Loucy (cell line): Measurements from ENCODE around the gene ACTR3C.
"Not testable (repeated sequence)": the region's sequence is repeated elsewhere in the genome, so short reads cannot be mapped to it uniquely, and the experiment has no call there.

ENCODE experiments used
- H2AFZ ChIP-seq: fragments of 200-600 bp; sonication (generic); 2 replicates; pipeline ENCODE4 v1.6.0; 2016; ENCODE audit warnings: antibody characterized with exemption, mild to moderate bottlenecking, low read length, moderate library complexity
- H3F3A ChIP-seq: fragments of 200-600 bp; 2 replicates; pipeline ENCODE4 v1.6.0; 2016; ENCODE audit warnings: antibody characterized with exemption, low read depth, mild to moderate bottlenecking
- H3K27me3 ChIP-seq: fragments of 200-600 bp; sonication (generic); 2 replicates; pipeline ENCODE4 v1.6.1; 2014; ENCODE audit warnings: low read length, mild to moderate bottlenecking; ENCODE audit not compliant: insufficient read depth, poor library complexity, severe bottlenecking
- H3K36me3 ChIP-seq: fragments of 200-600 bp; sonication (generic); 2 replicates; pipeline ENCODE4 v1.6.1; 2016; ENCODE audit warnings: low read length; ENCODE audit not compliant: insufficient read depth
- H3K4me1 ChIP-seq: fragments of 200-600 bp; sonication (generic); 2 replicates; pipeline ENCODE4 v1.5.1; 2014; ENCODE audit warnings: low read length, mild to moderate bottlenecking; ENCODE audit not compliant: insufficient read depth, poor library complexity, severe bottlenecking
- H3K4me2 ChIP-seq: fragments of 200-600 bp; sonication (generic); 2 replicates; pipeline ENCODE4 v1.6.0; 2014; ENCODE audit warnings: antibody characterized with exemption, low read length, low read depth, mild to moderate bottlenecking; ENCODE audit not compliant: poor library complexity, severe bottlenecking
- H3K4me3 ChIP-seq: fragments of 200-600 bp; sonication (generic); 2 replicates; pipeline ENCODE4 v1.5.1; 2014; ENCODE audit warnings: low read length, mild to moderate bottlenecking, mixed read lengths; ENCODE audit not compliant: poor library complexity, severe bottlenecking
- H3K79me2 ChIP-seq: fragments of 200-600 bp; sonication (generic); 2 replicates; pipeline ENCODE4 v1.6.1; 2014; ENCODE audit warnings: low read length; ENCODE audit not compliant: insufficient read depth
- H3K9ac ChIP-seq: fragments of 200-600 bp; sonication (generic); 2 replicates; pipeline ENCODE4 v1.6.0; 2014; ENCODE audit warnings: mild to moderate bottlenecking, low read depth, low read length, moderate library complexity; ENCODE audit not compliant: poor library complexity, severe bottlenecking
- H3K9me2 ChIP-seq: fragments of 200-600 bp; sonication (generic); replicated peaks from 2 replicates; pipeline ENCODE4 v1.6.1; 2016; ENCODE audit warnings: low read depth, low read length, mixed read lengths
- H3K9me3 ChIP-seq: fragments of 200-600 bp; sonication (generic); 2 replicates; pipeline ENCODE4 v1.6.1; 2014; ENCODE audit warnings: mild to moderate bottlenecking, antibody characterized with exemption, low read length, low read depth; ENCODE audit not compliant: insufficient read depth
- H4K20me1 ChIP-seq: fragments of 200-600 bp; sonication (generic); 2 replicates; pipeline ENCODE4 v1.6.0; 2014; ENCODE audit warnings: antibody characterized with exemption, low read length, mild to moderate bottlenecking; ENCODE audit not compliant: insufficient read depth, poor library complexity, severe bottlenecking

Gene ACTR3C

GRCh38 chr7:150219941-150220658 is 103.2 kb downstream of the ACTR3C start:
- not testable (repeated sequence) for H3K4me3 ChIP-seq, H3K27me3 ChIP-seq

DNA sequence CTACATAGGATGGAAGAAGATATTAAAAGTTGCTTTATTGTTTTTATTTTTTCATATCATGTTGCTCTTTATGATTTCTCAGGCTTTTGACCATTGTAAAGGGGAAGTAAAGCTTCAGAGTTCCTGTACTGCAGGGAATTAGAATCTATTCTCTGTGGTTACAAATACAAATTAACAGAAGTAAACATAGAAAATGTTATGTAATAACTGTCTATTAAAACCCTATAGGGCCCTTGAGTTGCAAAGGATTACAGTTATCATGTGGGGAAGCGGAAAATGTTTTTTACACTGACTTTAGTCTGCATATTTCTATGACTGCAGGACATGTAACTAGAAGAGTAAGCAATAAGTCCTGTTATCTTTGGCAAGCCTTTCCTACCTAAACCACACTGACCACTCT is 116.5 kb downstream of the ACTR3C start:
- H3K9me3 ChIP-seq, H3K4me2 ChIP-seq, H3F3A ChIP-seq, H3K36me3 ChIP-seq, H3K9me2 ChIP-seq, H3K27me3 ChIP-seq, H2AFZ ChIP-seq, H4K20me1 ChIP-seq, H3K4me3 ChIP-seq, H3K9ac ChIP-seq, H3K79me2 ChIP-seq, H3K4me1 ChIP-seq: not testable (repeated sequence)

More at GRCh38 chr7:150219941-150220658, 103.2 kb downstream of the ACTR3C start:
- not testable (repeated sequence) for H3K4me1 ChIP-seq, H3K4me2 ChIP-seq, H3K9me3 ChIP-seq, H3K9ac ChIP-seq, H3F3A ChIP-seq, H3K9me2 ChIP-seq, H2AFZ ChIP-seq, H3K79me2 ChIP-seq, H3K36me3 ChIP-seq, H4K20me1 ChIP-seq

DNA sequence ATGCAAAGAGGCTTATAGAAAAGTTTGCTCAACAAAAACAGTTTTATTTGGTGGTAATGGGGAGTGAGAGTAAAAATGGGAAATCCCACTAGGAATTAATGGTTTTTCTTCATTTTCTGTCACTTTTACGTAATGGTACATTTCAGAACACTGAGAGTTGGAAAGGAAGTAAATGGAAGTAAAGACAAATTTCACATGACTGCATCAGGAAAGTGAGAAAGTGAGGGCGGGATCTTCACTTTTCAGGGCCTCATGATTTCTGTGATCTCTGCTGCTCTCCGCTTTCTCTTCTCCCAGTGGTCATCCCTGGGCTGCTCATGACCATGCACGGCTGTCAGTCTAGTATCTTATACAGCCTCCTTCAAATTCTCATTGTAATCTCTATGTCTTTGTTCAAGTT is 117.5 kb downstream of the ACTR3C start:
- not testable (repeated sequence) for H3K36me3 ChIP-seq, H3K4me1 ChIP-seq, H3K9me2 ChIP-seq, H3K4me2 ChIP-seq, H3F3A ChIP-seq, H3K9ac ChIP-seq, H4K20me1 ChIP-seq, H3K9me3 ChIP-seq, H3K4me3 ChIP-seq, H2AFZ ChIP-seq, H3K79me2 ChIP-seq, H3K27me3 ChIP-seq

DNA sequence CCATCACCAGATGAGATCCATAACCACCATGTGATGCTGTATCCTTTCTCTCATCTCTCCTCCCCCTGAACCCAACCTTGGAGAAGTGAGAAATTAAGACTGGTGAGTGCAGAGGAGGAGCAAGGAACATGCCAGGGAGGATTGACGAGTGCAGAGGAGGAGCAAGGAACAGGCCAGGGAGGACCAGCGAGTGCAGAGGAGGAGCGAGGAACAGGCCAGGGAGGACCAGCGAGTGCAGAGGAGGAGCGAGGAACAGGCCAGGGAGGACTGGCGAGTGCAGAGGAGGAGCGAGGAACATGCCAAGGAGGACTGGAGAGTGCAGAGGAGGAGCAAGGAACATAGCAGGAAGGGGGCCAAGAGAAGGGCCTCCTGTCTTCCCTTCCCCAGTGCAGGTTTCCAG is 118.8 kb downstream of the ACTR3C start:
- H4K20me1 ChIP-seq, H3K4me2 ChIP-seq, H3K9me2 ChIP-seq, H3K36me3 ChIP-seq, H3K4me1 ChIP-seq, H3K9me3 ChIP-seq, H3K27me3 ChIP-seq, H3K79me2 ChIP-seq, H3K4me3 ChIP-seq, H3K9ac ChIP-seq, H3F3A ChIP-seq, H2AFZ ChIP-seq: not testable (repeated sequence)

DNA sequence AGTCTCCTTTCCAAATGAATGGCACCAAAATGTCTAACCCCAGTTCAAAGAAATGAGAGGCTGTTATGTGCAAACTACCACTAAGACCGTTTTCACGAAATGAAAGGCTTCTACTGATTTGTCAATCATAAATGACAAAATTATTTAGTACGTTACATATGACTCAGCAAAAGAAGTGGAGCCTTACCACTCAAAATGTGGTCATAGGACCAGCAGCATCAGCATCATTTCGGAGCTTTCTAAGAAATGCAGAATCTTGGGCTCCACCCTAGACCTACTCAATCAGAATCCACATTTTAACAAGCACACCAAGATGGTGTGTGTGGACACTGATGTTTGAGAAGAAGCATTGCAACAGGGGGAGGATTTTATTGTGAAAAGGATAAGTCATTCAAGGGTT is 120.5 kb downstream of the ACTR3C start:
- H2AFZ ChIP-seq, H3F3A ChIP-seq, H3K9me2 ChIP-seq, H3K9ac ChIP-seq, H4K20me1 ChIP-seq, H3K27me3 ChIP-seq, H3K4me1 ChIP-seq, H3K36me3 ChIP-seq, H3K9me3 ChIP-seq, H3K4me3 ChIP-seq, H3K79me2 ChIP-seq, H3K4me2 ChIP-seq: not testable (repeated sequence)
